Measurements from ENCODE around the gene LPAR1.

- no peak for TF ChIP-seq POLR2AphosphoS5 (IDR thresholded peaks at IDR 0.05)
- TF ChIP-seq, protein P1, sequence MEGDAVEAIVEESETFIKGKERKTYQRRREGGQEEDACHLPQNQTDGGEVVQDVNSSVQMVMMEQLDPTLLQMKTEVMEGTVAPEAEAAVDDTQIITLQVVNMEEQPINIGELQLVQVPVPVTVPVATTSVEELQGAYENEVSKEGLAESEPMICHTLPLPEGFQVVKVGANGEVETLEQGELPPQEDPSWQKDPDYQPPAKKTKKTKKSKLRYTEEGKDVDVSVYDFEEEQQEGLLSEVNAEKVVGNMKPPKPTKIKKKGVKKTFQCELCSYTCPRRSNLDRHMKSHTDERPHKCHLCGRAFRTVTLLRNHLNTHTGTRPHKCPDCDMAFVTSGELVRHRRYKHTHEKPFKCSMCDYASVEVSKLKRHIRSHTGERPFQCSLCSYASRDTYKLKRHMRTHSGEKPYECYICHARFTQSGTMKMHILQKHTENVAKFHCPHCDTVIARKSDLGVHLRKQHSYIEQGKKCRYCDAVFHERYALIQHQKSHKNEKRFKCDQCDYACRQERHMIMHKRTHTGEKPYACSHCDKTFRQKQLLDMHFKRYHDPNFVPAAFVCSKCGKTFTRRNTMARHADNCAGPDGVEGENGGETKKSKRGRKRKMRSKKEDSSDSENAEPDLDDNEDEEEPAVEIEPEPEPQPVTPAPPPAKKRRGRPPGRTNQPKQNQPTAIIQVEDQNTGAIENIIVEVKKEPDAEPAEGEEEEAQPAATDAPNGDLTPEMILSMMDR (IDR thresholded peaks at IDR 0.05 in 8 of 11, conservative IDR thresholded peaks at IDR 0.05 in 3 of 11), result no peak
- no peak for TF ChIP-seq POLR2A (IDR thresholded peaks at IDR 0.05)
Observed at GRCh38 chr9:110949081-110949480, 89.2 kb downstream of the LPAR1 start.
